Measurements from ENCODE around the gene FBLN7.

DNA sequence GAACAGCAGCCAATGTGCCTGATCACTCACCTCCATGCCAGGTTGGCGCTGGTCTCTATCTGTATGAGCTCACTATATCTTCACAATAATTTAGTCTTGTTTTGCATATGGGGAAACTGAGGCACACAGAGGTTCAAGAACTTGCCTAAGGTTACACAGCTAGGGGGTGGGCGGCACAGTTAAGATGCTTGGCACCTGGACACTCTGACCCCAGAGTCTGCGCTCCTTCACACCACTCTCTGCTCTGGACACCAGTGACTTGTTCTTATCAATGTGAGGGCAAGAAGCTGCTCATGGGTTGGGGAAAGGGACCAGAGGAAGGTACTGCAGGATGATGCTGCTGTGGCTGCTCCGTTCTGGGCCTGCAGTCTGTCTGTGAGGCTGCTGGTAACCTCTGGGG, 27.1 kb downstream of the FBLN7 start:
- TF ChIP-seq, protein P1, sequence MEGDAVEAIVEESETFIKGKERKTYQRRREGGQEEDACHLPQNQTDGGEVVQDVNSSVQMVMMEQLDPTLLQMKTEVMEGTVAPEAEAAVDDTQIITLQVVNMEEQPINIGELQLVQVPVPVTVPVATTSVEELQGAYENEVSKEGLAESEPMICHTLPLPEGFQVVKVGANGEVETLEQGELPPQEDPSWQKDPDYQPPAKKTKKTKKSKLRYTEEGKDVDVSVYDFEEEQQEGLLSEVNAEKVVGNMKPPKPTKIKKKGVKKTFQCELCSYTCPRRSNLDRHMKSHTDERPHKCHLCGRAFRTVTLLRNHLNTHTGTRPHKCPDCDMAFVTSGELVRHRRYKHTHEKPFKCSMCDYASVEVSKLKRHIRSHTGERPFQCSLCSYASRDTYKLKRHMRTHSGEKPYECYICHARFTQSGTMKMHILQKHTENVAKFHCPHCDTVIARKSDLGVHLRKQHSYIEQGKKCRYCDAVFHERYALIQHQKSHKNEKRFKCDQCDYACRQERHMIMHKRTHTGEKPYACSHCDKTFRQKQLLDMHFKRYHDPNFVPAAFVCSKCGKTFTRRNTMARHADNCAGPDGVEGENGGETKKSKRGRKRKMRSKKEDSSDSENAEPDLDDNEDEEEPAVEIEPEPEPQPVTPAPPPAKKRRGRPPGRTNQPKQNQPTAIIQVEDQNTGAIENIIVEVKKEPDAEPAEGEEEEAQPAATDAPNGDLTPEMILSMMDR (conservative IDR thresholded peaks at IDR 0.05), result no peak
- no peak for TF ChIP-seq EZH2 (IDR thresholded peaks at IDR 0.05; ENCODE audit: low read depth)

Measured in PC-9 (cell line).